NB4 (cell line): ENCODE measurements around the gene RBM47.

Experiments
- CTCF ChIP-seq: IDR thresholded peaks from one replicate; pipeline ENCODE4 v1.5.1; 2012; ENCODE audit warnings: low read depth, low read length
- POLR2A ChIP-seq: IDR thresholded peaks from 2 replicates; pipeline ENCODE4 v1.6.1; 2011; ENCODE audit warnings: mild to moderate bottlenecking; ENCODE audit not compliant: insufficient read length; ENCODE audit errors: extremely low read depth

- TF ChIP-seq CTCF: no peak
- TF ChIP-seq POLR2A: no peak
Observed at GRCh38 chr4:40623707-40624106, 6.0 kb downstream of the RBM47 start.
